HepG2 (cell line): ENCODE results near the gene CYP4F8.

ENCODE experiments used
- ATF3 ChIP-seq: sonication (generic); formaldehyde crosslinking; IDR thresholded peaks from 2 replicates; pipeline ENCODE4 v1.4.0; 2020; ENCODE audit warnings: missing genetic modification reagents
- BRD4 ChIP-seq: sonication (generic); formaldehyde crosslinking; IDR thresholded peaks from 2 replicates; pipeline ENCODE4 v1.4.0; 2020; ENCODE audit warnings: missing genetic modification reagents

GRCh38 chr19:15671891-15672579 is 57.0 kb downstream of the CYP4F8 start:
- TF ChIP-seq BRD4 (CRISPR knock-in tag) = no peak
- TF ChIP-seq ATF3 (CRISPR knock-in tag) = no peak
